Stimulated activated CD8-positive, alpha-beta memory T cell treated with anti-CD3 and anti-CD28 coated beads, Interleukin-15, amount 100 ng/mL, for 4 hours (primary cell): ENCODE measurements around the gene GLIPR1L2.
"Not testable (repeated sequence)": the region's sequence is repeated elsewhere in the genome, so short reads cannot be mapped to it uniquely, and the experiment has no call there.

Experiments used
- DNase-seq, 2 donors: peaks; one replicate each; pipeline ENCODE4 v3.0.0-alpha.2; 2020; ENCODE audit warnings: low read depth in 2 of 2

GLIPR1L2 gene

GRCh38 chr12:75437564-75437963, 46.7 kb downstream of the GLIPR1L2 start:
- no peak for DNase-seq

- no peak for DNase-seq
Observed at GRCh38 chr12:75438059-75438754, 47.3 kb downstream of the GLIPR1L2 start.

GRCh38 chr12:75439048-75439447, 48.2 kb downstream of the GLIPR1L2 start:
- no peak for DNase-seq

GRCh38 chr12:75439930-75440329, 49.0 kb downstream of the GLIPR1L2 start:
- no peak for DNase-seq

GRCh38 chr12:75441687-75442449, 51.0 kb downstream of the GLIPR1L2 start:
- not testable (repeated sequence) for DNase-seq

- not testable (repeated sequence) for DNase-seq
Observed at GRCh38 chr12:75442454-75442853, 51.6 kb downstream of the GLIPR1L2 start.

GRCh38 chr12:75443709-75444108, 52.8 kb downstream of the GLIPR1L2 start:
- DNase-seq, result no peak

- no peak for DNase-seq
Observed at GRCh38 chr12:75444429-75445136, 53.7 kb downstream of the GLIPR1L2 start.

GRCh38 chr12:75445137-75445507, 54.2 kb downstream of the GLIPR1L2 start:
- DNase-seq, result not testable (repeated sequence)

- DNase-seq, result no peak
Observed at GRCh38 chr12:75446857-75447256, 56.0 kb downstream of the GLIPR1L2 start.

GRCh38 chr12:75447691-75448393, 57.0 kb downstream of the GLIPR1L2 start:
- DNase-seq, result no peak

GRCh38 chr12:75452675-75453330, 61.9 kb downstream of the GLIPR1L2 start:
- DNase-seq, result no peak

- no peak for DNase-seq
Observed at GRCh38 chr12:75455839-75456238, 65.0 kb downstream of the GLIPR1L2 start.

GRCh38 chr12:75457191-75457590, 66.3 kb downstream of the GLIPR1L2 start:
- DNase-seq, result no peak

- DNase-seq, result not testable (repeated sequence)
Observed at GRCh38 chr12:75457866-75458265, 67.0 kb downstream of the GLIPR1L2 start.

GRCh38 chr12:75459755-75460154, 68.9 kb downstream of the GLIPR1L2 start:
- no peak for DNase-seq

- no peak for DNase-seq
Observed at GRCh38 chr12:75460204-75460603, 69.3 kb downstream of the GLIPR1L2 start.

GRCh38 chr12:75471902-75472890, 81.3 kb downstream of the GLIPR1L2 start:
- DNase-seq, result no peak

- no peak for DNase-seq
Observed at GRCh38 chr12:75474116-75474515, 83.2 kb downstream of the GLIPR1L2 start.

- DNase-seq, result no peak
Observed at GRCh38 chr12:75476071-75476470, 85.2 kb downstream of the GLIPR1L2 start.
